ENCODE measurements around the gene PTCHD1. TPM values are rescaled to one million over a fixed set of nuclear protein-coding genes. Genes with fewer than 3 reads are reported as not detected.

Gene PTCHD1
- total RNA-seq, 1 donor from 2014 or later: 3.4 TPM

DNA sequence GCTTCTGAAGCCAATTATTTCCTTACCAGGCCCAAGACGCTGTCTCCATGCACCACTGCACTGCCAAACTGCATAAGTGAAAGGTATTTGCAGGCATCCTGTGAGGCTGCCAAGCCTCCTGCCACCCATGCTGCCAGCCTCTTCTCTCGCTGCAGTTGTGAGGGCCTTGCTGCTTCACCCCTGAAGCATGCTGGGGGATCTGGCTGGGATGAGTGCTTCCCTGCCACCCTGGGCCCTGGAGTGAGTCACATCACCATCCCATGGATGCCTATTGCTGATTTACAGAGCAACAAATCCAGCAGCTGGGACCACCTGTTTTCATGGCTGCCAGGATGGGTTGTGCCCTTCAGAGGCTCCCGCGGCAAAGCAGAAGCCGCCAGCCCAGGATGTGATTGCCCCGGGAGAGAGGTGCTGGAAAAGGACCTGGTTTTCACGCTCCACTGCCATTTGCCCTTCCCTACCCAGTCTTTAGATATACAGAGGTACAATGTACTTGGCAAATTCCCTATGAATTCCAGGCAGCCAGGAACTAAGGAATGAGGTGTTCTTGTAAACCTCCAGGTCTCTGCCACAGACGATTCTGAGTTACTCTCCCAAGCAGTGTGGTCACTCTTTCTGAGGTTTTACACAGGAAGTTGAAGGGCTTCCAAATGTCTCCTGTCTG, 41.5 kb upstream of the PTCHD1 start:
- Histone ChIP-seq H3K27ac (no peak overlapping the region), H3K27me3 (no peaks in the 10 kb centered on the region), H3K4me1 (no peaks in the 10 kb centered on the region), H3K36me3 (no peaks in the 10 kb centered on the region), H3K9me3 (no peaks in the 10 kb centered on the region), H3K4me3 (no peak overlapping the region)
- no peak for DNase-seq (ENCODE audit: extremely low spot score in 2 of 2)
- no peak for TF ChIP-seq POLR2A (IDR thresholded peaks at IDR 0.05)
- TF ChIP-seq, protein P1, sequence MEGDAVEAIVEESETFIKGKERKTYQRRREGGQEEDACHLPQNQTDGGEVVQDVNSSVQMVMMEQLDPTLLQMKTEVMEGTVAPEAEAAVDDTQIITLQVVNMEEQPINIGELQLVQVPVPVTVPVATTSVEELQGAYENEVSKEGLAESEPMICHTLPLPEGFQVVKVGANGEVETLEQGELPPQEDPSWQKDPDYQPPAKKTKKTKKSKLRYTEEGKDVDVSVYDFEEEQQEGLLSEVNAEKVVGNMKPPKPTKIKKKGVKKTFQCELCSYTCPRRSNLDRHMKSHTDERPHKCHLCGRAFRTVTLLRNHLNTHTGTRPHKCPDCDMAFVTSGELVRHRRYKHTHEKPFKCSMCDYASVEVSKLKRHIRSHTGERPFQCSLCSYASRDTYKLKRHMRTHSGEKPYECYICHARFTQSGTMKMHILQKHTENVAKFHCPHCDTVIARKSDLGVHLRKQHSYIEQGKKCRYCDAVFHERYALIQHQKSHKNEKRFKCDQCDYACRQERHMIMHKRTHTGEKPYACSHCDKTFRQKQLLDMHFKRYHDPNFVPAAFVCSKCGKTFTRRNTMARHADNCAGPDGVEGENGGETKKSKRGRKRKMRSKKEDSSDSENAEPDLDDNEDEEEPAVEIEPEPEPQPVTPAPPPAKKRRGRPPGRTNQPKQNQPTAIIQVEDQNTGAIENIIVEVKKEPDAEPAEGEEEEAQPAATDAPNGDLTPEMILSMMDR (IDR thresholded peaks at IDR 0.05): no peak
- no peak for TF ChIP-seq POLR2AphosphoS5 (IDR thresholded peaks at IDR 0.05; ENCODE audit: insufficient read depth in 1 of 2, low read depth in 1 of 2)
- intact Hi-C loops (cut with DNase I): no loop called here

- Histone ChIP-seq H3K4me3 (no peak overlapping the region), H3K36me3 (no peaks in the 10 kb centered on the region), H3K27ac (no peak overlapping the region), H3K4me1 (no peaks in the 10 kb centered on the region), H3K9me3 (no peaks in the 10 kb centered on the region), H3K27me3 (no peaks in the 10 kb centered on the region)
- no peak for DNase-seq (ENCODE audit: extremely low spot score in 2 of 2)
- TF ChIP-seq, protein P1 (IDR thresholded peaks at IDR 0.05): no peak
- TF ChIP-seq POLR2AphosphoS5 (IDR thresholded peaks at IDR 0.05; ENCODE audit: insufficient read depth in 1 of 2, low read depth in 1 of 2) (no peak), POLR2A (IDR thresholded peaks at IDR 0.05) (no peak)
- intact Hi-C loops (cut with DNase I): no loop called here
Observed at GRCh38 chrX:23304881-23305280, 29.8 kb upstream of the PTCHD1 start.

- H3K27me3 ChIP-seq: no peaks in the 10 kb centered on the region
- intact Hi-C loops (cut with DNase I): loop anchor here (5.0 kb wide), 1 partner anchor 1181 kb away; no protein-coding TSS in a partner anchor
- H3K36me3 ChIP-seq: no peaks in the 10 kb centered on the region
- TF ChIP-seq POLR2A (IDR thresholded peaks at IDR 0.05) (no peak), POLR2AphosphoS5 (IDR thresholded peaks at IDR 0.05; ENCODE audit: insufficient read depth in 1 of 2, low read depth in 1 of 2) (no peak)
- TF ChIP-seq, protein P1 (IDR thresholded peaks at IDR 0.05): no peak
- no peak for DNase-seq (ENCODE audit: extremely low spot score in 2 of 2)
- H3K9me3 ChIP-seq: no peaks in the 10 kb centered on the region
- no peaks in the 10 kb centered on the region for H3K4me1 ChIP-seq
- no peak overlapping the region for H3K4me3 ChIP-seq
- H3K27ac ChIP-seq: no peak overlapping the region
Observed at GRCh38 chrX:23311731-23312130, 22.9 kb upstream of the PTCHD1 start.

- no peak overlapping the region for H3K4me3 ChIP-seq
Observed at GRCh38 chrX:23312136-23312535, 22.5 kb upstream of the PTCHD1 start.

More at GRCh38 chrX:23312136-23312535, 22.5 kb upstream of the PTCHD1 start:
- intact Hi-C loops (cut with DNase I): loop anchor here (5.0 kb wide), 1 partner anchor 1180 kb away; no protein-coding TSS in a partner anchor
- no peaks in the 10 kb centered on the region for H3K4me1 ChIP-seq
- no peak overlapping the region for H3K27ac ChIP-seq
- DNase-seq (ENCODE audit: extremely low spot score in 2 of 2): no peak
- no peaks in the 10 kb centered on the region for H3K36me3 ChIP-seq
- no peaks in the 10 kb centered on the region for H3K27me3 ChIP-seq
- no peaks in the 10 kb centered on the region for H3K9me3 ChIP-seq
- no peak for TF ChIP-seq POLR2A (IDR thresholded peaks at IDR 0.05)
- TF ChIP-seq, protein P1 (IDR thresholded peaks at IDR 0.05): no peak
- no peak for TF ChIP-seq POLR2AphosphoS5 (IDR thresholded peaks at IDR 0.05; ENCODE audit: insufficient read depth in 1 of 2, low read depth in 1 of 2)
